ENCODE data around the gene IFI35.

- TF ChIP-seq EZH2 (IDR thresholded peaks at IDR 0.05; ENCODE audit: low read length, missing control alignments) (no peak), CTCF (conservative IDR thresholded peaks at IDR 0.05 in 1 of 2, IDR thresholded peaks at IDR 0.05 in 1 of 2; ENCODE audit: low read depth in 1 of 2, low read length in 2 of 2) (no peak)
Measured at GRCh38 chr17:43020789-43021740, 14.5 kb downstream of the IFI35 start.

All from fibroblast of lung (primary cell).